MCF 10A (cell line): Measurements from ENCODE around the gene LILRA2. TPM values are rescaled to one million over a fixed set of nuclear protein-coding genes. Genes with fewer than 3 reads are reported as not detected.
"Not testable (repeated sequence)": the region's sequence is repeated elsewhere in the genome, so short reads cannot be mapped to it uniquely, and the experiment has no call there.

Source experiments
- BruUV-seq: library from RNA; stranded (reverse); fragments of 400-500 nt; replicated peaks from 2 replicates; lab custom pipeline; 2021; lab: Mats Ljungman, UMichigan
- CTCF ChIA-PET: fragments of 300-600 bp; sonication (Branson Sonifier 250); formaldehyde crosslinking; extraction: SDS; loops from one replicate; lab custom pipeline; 2021; ENCODE audit warnings: antibody characterized with exemption, inconsistent platforms; lab: Yijun Ruan, JAX
- POLR2A ChIA-PET: fragments of 300-600, 350-650 bp; sonication (Branson Sonifier 250); formaldehyde crosslinking; extraction: SDS; loops from one replicate; lab custom pipeline; 2020; ENCODE audit warnings: antibody characterized with exemption, inconsistent platforms; lab: Yijun Ruan, JAX
- DNase-seq: peaks from one replicate; pipeline ENCODE4 v3.0.0-alpha.2; 2018; ENCODE audit not compliant: unreplicated experiment
- H3K27ac Mint-ChIP-seq: one replicate; pipeline ENCODE4 v1.8.0; 2022; ENCODE audit warnings: mild to moderate bottlenecking, low read depth, mixed read lengths; ENCODE audit not compliant: unreplicated experiment
- H3K27me3 Mint-ChIP-seq: one replicate; pipeline ENCODE4 v1.8.0; 2022; ENCODE audit warnings: mixed read lengths; ENCODE audit not compliant: insufficient read depth, unreplicated experiment
- H3K36me3 Mint-ChIP-seq: one replicate; pipeline ENCODE4 v1.8.0; 2022; ENCODE audit warnings: mild to moderate bottlenecking, moderate library complexity, mixed read lengths; ENCODE audit not compliant: insufficient read depth, unreplicated experiment
- H3K4me1 Mint-ChIP-seq: one replicate; pipeline ENCODE4 v1.8.0; 2022; ENCODE audit warnings: mixed read lengths; ENCODE audit not compliant: insufficient read depth, unreplicated experiment
- H3K4me3 Mint-ChIP-seq: one replicate; pipeline ENCODE4 v1.8.0; 2022; ENCODE audit warnings: mild to moderate bottlenecking, moderate library complexity, mixed read lengths; ENCODE audit not compliant: unreplicated experiment
- H3K9me3 Mint-ChIP-seq: one replicate; pipeline ENCODE4 v1.8.0; 2022; ENCODE audit warnings: mixed read lengths; ENCODE audit not compliant: unreplicated experiment
- CTCF ChIP-seq: fragments of 200-600 bp; IDR thresholded peaks from one replicate; pipeline ENCODE4 v1.8.0; 2022; ENCODE audit warnings: antibody characterized with exemption, mild to moderate bottlenecking; ENCODE audit not compliant: unreplicated experiment
- intact Hi-C: fragments of 100-400 bp; cut with micrococcal nuclease; formaldehyde crosslinking; loops from 2 replicates; pipeline ENCODE4 v1.14.1; 2022
- total RNA-seq: library from RNA; stranded (reverse); gene quantifications from 2 replicates; pipeline ENCODE4 v1.2.3, GENCODE V29; 2022

LILRA2 gene
- total RNA-seq, 1 experiment from 2014 or later, result not detected

- intact Hi-C loops, result no loop called here
- BruUV-seq, result no TSS peak
- no peak for TF ChIP-seq CTCF
- ChIA-PET CTCF (interaction anchor here (0.8 kb wide), 1 partner anchor 11 kb away, joined by 5 read pairs; no protein-coding TSS in a partner anchor), POLR2A (no interaction called here)
- no peak for DNase-seq
- H3K27me3 Mint-ChIP-seq, result no peaks in the 10 kb centered on the region
- H3K9me3 Mint-ChIP-seq, result peaks cover 10% of the 10 kb centered on the region
- no peaks in the 10 kb centered on the region for H3K36me3 Mint-ChIP-seq
- no peak overlapping the region for H3K4me3 Mint-ChIP-seq
- H3K27ac Mint-ChIP-seq, result no peak overlapping the region
- no peaks in the 10 kb centered on the region for H3K4me1 Mint-ChIP-seq
Observed at GRCh38 chr19:54633401-54633800, 59.8 kb downstream of the LILRA2 start.

GRCh38 chr19:54636081-54636480, 62.5 kb downstream of the LILRA2 start:
- H3K9me3 Mint-ChIP-seq, result peaks cover 12% of the 10 kb centered on the region
- H3K4me1 Mint-ChIP-seq, H3K36me3 Mint-ChIP-seq, H3K27ac Mint-ChIP-seq, CTCF ChIA-PET, BruUV-seq, H3K27me3 Mint-ChIP-seq, intact Hi-C loops, DNase-seq, H3K4me3 Mint-ChIP-seq: not testable (repeated sequence)
- POLR2A ChIA-PET, result interaction anchor here (0.6 kb wide), 1 partner anchor 90 kb away, joined by 3 read pairs; no protein-coding TSS in a partner anchor

DNA sequence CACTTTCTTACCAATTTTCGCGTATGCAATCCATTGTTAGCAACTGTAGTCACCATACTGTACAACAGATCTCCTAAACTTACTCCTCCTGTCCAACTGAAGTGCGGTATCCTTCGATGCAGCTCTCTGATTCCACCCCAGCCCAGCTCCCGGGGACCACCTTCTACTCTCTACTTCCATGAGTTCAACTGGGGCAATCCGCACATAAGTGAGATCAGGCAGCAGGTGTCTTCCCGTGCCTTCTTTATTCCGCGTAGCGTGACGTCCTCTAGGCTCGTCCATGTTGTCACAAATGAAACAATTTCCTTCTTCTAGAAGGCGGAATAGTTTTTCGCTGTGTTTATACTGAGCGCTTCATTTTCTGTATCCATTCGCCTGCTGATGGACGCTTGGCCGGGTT, 65.1 kb downstream of the LILRA2 start:
- no peak overlapping the region for H3K4me3 Mint-ChIP-seq
- CTCF ChIA-PET, result interaction anchor here (0.6 to 1.9 kb wide), 5 partner anchors 15 to 532 kb away, joined by 3 to 8 read pairs (median 3); no protein-coding TSS in a partner anchor
- no peaks in the 10 kb centered on the region for H3K4me1 Mint-ChIP-seq
- intact Hi-C loops, result no loop called here
- no peak for DNase-seq
- TF ChIP-seq CTCF, result no peak
- no peaks in the 10 kb centered on the region for H3K27me3 Mint-ChIP-seq
- no peaks in the 10 kb centered on the region for H3K36me3 Mint-ChIP-seq
- BruUV-seq, result no TSS peak
- H3K9me3 Mint-ChIP-seq, result peaks cover 12% of the 10 kb centered on the region
- POLR2A ChIA-PET, result no interaction called here
- H3K27ac Mint-ChIP-seq, result no peak overlapping the region

Other genes starting within 250 kb of the LILRA2 start
- not detected in 2 replicates for gene LILRA4, start 234.6 kb upstream of the LILRA2 start, total RNA-seq
- not detected in 2 replicates for gene LAIR1, start 208.9 kb upstream of the LILRA2 start, total RNA-seq
- not detected in 2 replicates for gene TTYH1, start 158.3 kb upstream of the LILRA2 start, total RNA-seq
- 238 and 249 TPM in 2 replicates for gene LENG8, start 124.6 kb upstream of the LILRA2 start, total RNA-seq
- gene LENG9, start 110.0 kb upstream of the LILRA2 start, total RNA-seq, result 6.9 and 9.3 TPM in 2 replicates
- gene CDC42EP5, start 100.5 kb upstream of the LILRA2 start, total RNA-seq, result 3.0 TPM in 2 replicates
- not detected in 2 replicates for gene LAIR2, start 71.0 kb upstream of the LILRA2 start, total RNA-seq
- not detected in 2 replicates for gene LILRA1, start 19.8 kb downstream of the LILRA2 start, total RNA-seq
- not detected in 2 replicates for gene LILRB1, start 56.7 kb downstream of the LILRA2 start, total RNA-seq
- not detected in 2 replicates for gene LILRB4, start 89.2 kb downstream of the LILRA2 start, total RNA-seq
- not detected in 2 replicates for gene KIR3DL3, start 150.7 kb downstream of the LILRA2 start, total RNA-seq
- gene KIR2DL3, start 164.7 kb downstream of the LILRA2 start, total RNA-seq, result not detected in 2 replicates
- not detected in 2 replicates for gene KIR2DL1, start 196.0 kb downstream of the LILRA2 start, total RNA-seq
- not detected in 2 replicates for gene KIR2DL4, start 229.8 kb downstream of the LILRA2 start, total RNA-seq
- not detected in 2 replicates for gene KIR3DL1, start 242.7 kb downstream of the LILRA2 start, total RNA-seq